ENCODE results near the gene SRPK2.

DNA sequence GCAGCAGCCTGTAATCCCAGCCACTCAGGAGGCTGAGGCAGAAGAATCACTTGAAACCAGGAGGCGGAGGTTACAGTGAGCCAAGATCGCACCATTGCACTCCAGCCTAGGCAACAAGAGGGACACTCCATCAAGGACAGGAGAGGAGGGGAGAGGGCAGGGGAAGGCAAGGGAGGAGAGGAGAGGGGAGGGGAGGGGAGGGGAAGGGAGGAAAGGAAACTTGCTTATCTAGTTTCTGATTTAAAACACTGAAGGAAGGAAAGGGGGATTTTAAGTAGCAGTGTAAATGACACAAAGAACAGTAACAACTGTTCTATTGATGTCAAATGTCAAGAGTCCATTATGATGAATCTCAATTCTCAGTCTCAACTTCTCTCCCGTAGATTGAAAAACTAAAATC lies 43.7 kb downstream of the SRPK2 start:
- TF ChIP-seq POLR2A (IDR thresholded peaks at IDR 0.05; ENCODE audit: control extremely low read depth in 1 of 2, low read depth in 2 of 2, low read length in 2 of 2) (no peak), EP300 (IDR thresholded peaks at IDR 0.05; ENCODE audit: borderline replicate concordance in 1 of 2, low read depth in 2 of 2, low read length in 2 of 2) (no peak), EGR1 (IDR thresholded peaks at IDR 0.05; ENCODE audit: borderline replicate concordance, low read depth, low read length) (no peak), CTCF (IDR thresholded peaks at IDR 0.05; ENCODE audit: control extremely low read depth in 1 of 3, insufficient read depth in 1 of 3, low read depth in 1 of 3, low read length in 3 of 3) (no peak), EZH2 (IDR thresholded peaks at IDR 0.05; ENCODE audit: low read depth, low read length, severe bottlenecking) (no peak), RAD21 (IDR thresholded peaks at IDR 0.05 in 1 of 2, conservative IDR thresholded peaks at IDR 0.05 in 1 of 2; ENCODE audit: low read depth in 2 of 2, low read length in 2 of 2) (no peak), ZNF274 (IDR thresholded peaks at IDR 0.05; ENCODE audit: borderline replicate concordance, extremely low read depth, low read length) (no peak), TBP (IDR thresholded peaks at IDR 0.05; ENCODE audit: low read depth, low read length) (no peak), USF2 (IDR thresholded peaks at IDR 0.05; ENCODE audit: low read length) (no peak)
- TF ChIP-seq, protein P1, sequence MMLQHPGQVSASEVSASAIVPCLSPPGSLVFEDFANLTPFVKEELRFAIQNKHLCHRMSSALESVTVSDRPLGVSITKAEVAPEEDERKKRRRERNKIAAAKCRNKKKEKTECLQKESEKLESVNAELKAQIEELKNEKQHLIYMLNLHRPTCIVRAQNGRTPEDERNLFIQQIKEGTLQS (IDR thresholded peaks at IDR 0.05; ENCODE audit: insufficient read depth, low read depth, low read length), result no peak
